A549 (cell line): Measurements from ENCODE around the gene NCBP3.

Source experiments
- BCL3 ChIP-seq: fragments of >200 bp; sonication (Bioruptor Twin); formaldehyde crosslinking; IDR thresholded peaks from 3 replicates; pipeline ENCODE4 v1.6.1; 2016
- TF ChIP-seq, protein P1 (sequence below): fragments of >200 bp; sonication (Bioruptor Twin); formaldehyde crosslinking; IDR thresholded peaks from 3 replicates; pipeline ENCODE4 v1.5.1; 2016

DNA sequence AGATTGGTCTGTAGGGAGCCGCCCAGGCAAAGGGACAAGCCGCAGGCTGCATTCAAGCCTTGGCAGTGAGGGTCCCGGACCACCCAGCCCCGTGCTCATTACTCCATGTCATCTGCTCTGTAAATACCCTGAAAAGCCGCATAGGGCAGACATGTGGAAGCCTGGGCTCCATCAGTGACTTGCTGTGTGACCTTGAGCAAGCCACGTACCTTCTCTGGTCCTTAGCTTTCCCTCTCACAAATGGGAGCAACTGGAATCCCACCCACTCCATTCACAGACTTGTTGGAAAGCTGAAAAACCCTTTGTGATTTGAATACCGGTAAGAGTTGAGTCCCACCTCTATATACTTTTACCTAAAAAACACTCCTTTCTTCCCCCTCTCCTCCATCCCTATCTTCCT, 34.9 kb upstream of the NCBP3 start:
- TF ChIP-seq, protein P1, sequence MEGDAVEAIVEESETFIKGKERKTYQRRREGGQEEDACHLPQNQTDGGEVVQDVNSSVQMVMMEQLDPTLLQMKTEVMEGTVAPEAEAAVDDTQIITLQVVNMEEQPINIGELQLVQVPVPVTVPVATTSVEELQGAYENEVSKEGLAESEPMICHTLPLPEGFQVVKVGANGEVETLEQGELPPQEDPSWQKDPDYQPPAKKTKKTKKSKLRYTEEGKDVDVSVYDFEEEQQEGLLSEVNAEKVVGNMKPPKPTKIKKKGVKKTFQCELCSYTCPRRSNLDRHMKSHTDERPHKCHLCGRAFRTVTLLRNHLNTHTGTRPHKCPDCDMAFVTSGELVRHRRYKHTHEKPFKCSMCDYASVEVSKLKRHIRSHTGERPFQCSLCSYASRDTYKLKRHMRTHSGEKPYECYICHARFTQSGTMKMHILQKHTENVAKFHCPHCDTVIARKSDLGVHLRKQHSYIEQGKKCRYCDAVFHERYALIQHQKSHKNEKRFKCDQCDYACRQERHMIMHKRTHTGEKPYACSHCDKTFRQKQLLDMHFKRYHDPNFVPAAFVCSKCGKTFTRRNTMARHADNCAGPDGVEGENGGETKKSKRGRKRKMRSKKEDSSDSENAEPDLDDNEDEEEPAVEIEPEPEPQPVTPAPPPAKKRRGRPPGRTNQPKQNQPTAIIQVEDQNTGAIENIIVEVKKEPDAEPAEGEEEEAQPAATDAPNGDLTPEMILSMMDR, result no peak
- TF ChIP-seq BCL3, result no peak
